GM23338 (cell line): Measurements from ENCODE around the gene TWF2. TPM values are rescaled to one million over a fixed set of nuclear protein-coding genes. Genes with fewer than 3 reads are reported as not detected.

ENCODE experiments used
- ATAC-seq: fragments of 200-7000 bp; cut with Tn5 transposase; 3 replicates; pipeline ENCODE4 v1.9.1; 2020
- DNase-seq: peaks from one replicate; pipeline ENCODE4 v3.0.0-alpha.2; 2015; ENCODE audit warnings: low spot score
- H2AFZ ChIP-seq: fragments of 200-600 bp; sonication (generic); 2 replicates; pipeline ENCODE4 v1.8.0; 2016; ENCODE audit warnings: antibody characterized with exemption, mild to moderate bottlenecking, moderate library complexity
- H3F3A ChIP-seq: fragments of 200-600 bp; sonication (generic); replicated peaks from 2 replicates; pipeline ENCODE4 v1.8.0; 2017; ENCODE audit warnings: antibody characterized with exemption, mixed run types, low read depth
- H3K27ac ChIP-seq: fragments of 200-600 bp; sonication (generic); 2 replicates; pipeline ENCODE4 v1.6.1; 2016; ENCODE audit warnings: low read depth
- H3K27me3 ChIP-seq: fragments of 200-600 bp; sonication (generic); 2 replicates; pipeline ENCODE4 v1.8.0; 2016; ENCODE audit warnings: mild to moderate bottlenecking, mixed run types, moderate library complexity; ENCODE audit not compliant: insufficient read depth
- H3K36me3 ChIP-seq: fragments of 200-600 bp; sonication (generic); 2 replicates; pipeline ENCODE4 v1.8.0; 2016; ENCODE audit warnings: mild to moderate bottlenecking; ENCODE audit not compliant: insufficient read depth
- H3K4me1 ChIP-seq: fragments of 200-600 bp; sonication (generic); 2 replicates; pipeline ENCODE4 v1.8.0; 2016; ENCODE audit warnings: mild to moderate bottlenecking, moderate library complexity; ENCODE audit not compliant: insufficient read depth
- H3K4me2 ChIP-seq: fragments of 200-600 bp; sonication (generic); 2 replicates; pipeline ENCODE4 v1.7.1; 2017; ENCODE audit warnings: mixed run types
- H3K4me3 ChIP-seq: fragments of 200-600 bp; sonication (generic); 2 replicates; pipeline ENCODE4 v1.6.1; 2016; ENCODE audit warnings: mixed run types
- H3K79me2 ChIP-seq: fragments of 200-600 bp; sonication (generic); replicated peaks from 2 replicates; pipeline ENCODE4 v1.8.0; 2017; ENCODE audit warnings: mild to moderate bottlenecking; ENCODE audit not compliant: insufficient read depth
- H3K9me2 ChIP-seq: fragments of 200-600 bp; sonication (generic); 2 replicates; pipeline ENCODE4 v1.8.0; 2017; ENCODE audit not compliant: insufficient read depth
- H4K20me1 ChIP-seq: fragments of 200-600 bp; sonication (generic); replicated peaks from 2 replicates; pipeline ENCODE4 v1.8.0; 2017; ENCODE audit warnings: mild to moderate bottlenecking; ENCODE audit not compliant: insufficient read depth
- H3K27ac Mint-ChIP-seq: 2 replicates; pipeline ENCODE4 v1.8.0; 2020; ENCODE audit warnings: inconsistent platforms, mild to moderate bottlenecking, moderate library complexity, mixed read lengths
- H3K27me3 Mint-ChIP-seq: 3 replicates; pipeline ENCODE4 v1.8.0; 2022; ENCODE audit warnings: low read depth, mild to moderate bottlenecking, moderate library complexity, mixed read lengths, inconsistent platforms; ENCODE audit not compliant: insufficient read depth, poor library complexity
- H3K36me3 Mint-ChIP-seq: 3 replicates; pipeline ENCODE4 v1.8.0; 2021; ENCODE audit warnings: low read depth, mild to moderate bottlenecking, inconsistent platforms, moderate library complexity, mixed read lengths
- H3K4me1 Mint-ChIP-seq: 3 replicates; pipeline ENCODE4 v1.8.0; 2020; ENCODE audit warnings: mild to moderate bottlenecking, inconsistent platforms, mixed read lengths
- H3K4me3 Mint-ChIP-seq: 3 replicates; pipeline ENCODE4 v1.8.0; 2021; ENCODE audit warnings: moderate library complexity, mild to moderate bottlenecking, inconsistent platforms, mixed read lengths
- H3K9me3 Mint-ChIP-seq: 3 replicates; pipeline ENCODE4 v1.8.0; 2020; ENCODE audit warnings: moderate library complexity, mild to moderate bottlenecking, inconsistent platforms, mixed read lengths
- CREB1 ChIP-seq: fragments of 250-450 bp; sonication (Bioruptor Pico); IDR thresholded peaks from 2 replicates; pipeline ENCODE4 v1.5.0; 2020; ENCODE audit warnings: low read depth, mild to moderate bottlenecking, moderate library complexity
- ETS1 ChIP-seq: IDR thresholded peaks from 2 replicates; pipeline ENCODE4 v1.6.1; 2016; ENCODE audit warnings: antibody characterized with exemption
- EZH2 ChIP-seq: fragments of 200-600 bp; sonication (generic); IDR thresholded peaks from one replicate; pipeline ENCODE4 v1.8.0; 2017; ENCODE audit warnings: antibody characterized with exemption, mild to moderate bottlenecking, low read depth; ENCODE audit not compliant: unreplicated experiment
- EZH2phosphoT487 ChIP-seq: fragments of 200-600 bp; sonication (generic); IDR thresholded peaks from one replicate; pipeline ENCODE4 v1.8.1; 2018; ENCODE audit warnings: antibody characterized with exemption; ENCODE audit not compliant: unreplicated experiment
- JUNB ChIP-seq: IDR thresholded peaks from one replicate; pipeline ENCODE4 v1.6.1; 2016; ENCODE audit warnings: antibody characterized with exemption; ENCODE audit not compliant: unreplicated experiment
- NANOG ChIP-seq: IDR thresholded peaks from 2 replicates; pipeline ENCODE4 v1.6.1; 2016; ENCODE audit warnings: antibody characterized with exemption, borderline replicate concordance
- POLR2AphosphoS5 ChIP-seq: IDR thresholded peaks from 2 replicates; pipeline ENCODE4 v1.6.1; 2016; ENCODE audit warnings: antibody characterized with exemption, low read depth
- REST ChIP-seq: IDR thresholded peaks from one replicate; pipeline ENCODE4 v1.6.1; 2018; ENCODE audit warnings: antibody characterized with exemption; ENCODE audit not compliant: unreplicated experiment
- STAT1 ChIP-seq: IDR thresholded peaks from one replicate; pipeline ENCODE4 v1.6.1; 2016; ENCODE audit warnings: antibody characterized with exemption; ENCODE audit not compliant: unreplicated experiment
- ZNF114 ChIP-seq: fragments of 250-450 bp; sonication (Bioruptor Pico); IDR thresholded peaks from 2 replicates; pipeline ENCODE4 v1.5.0; 2020; ENCODE audit warnings: mild to moderate bottlenecking, moderate library complexity
- ZNF331 ChIP-seq: fragments of 250-450 bp; sonication (Bioruptor Pico); IDR thresholded peaks from 2 replicates; pipeline ENCODE4 v1.5.0; 2020; ENCODE audit warnings: low read depth, mild to moderate bottlenecking, moderate library complexity
- polyA plus RNA-seq: library from polyadenylated mRNA; unstranded; fragments of >200 nt; fragmentation: Nextera tagmentation; extraction: Ambion mirVana; gene quantifications from 2 replicates; pipeline ENCODE4 v1.2.1, GENCODE V29; 2016
- total RNA-seq: library from RNA; depleted of rRNA; stranded (reverse); fragments of >200 nt; shearing (Covaris generic); gene quantifications from 2 replicates; pipeline ENCODE4 v1.2.3, GENCODE V29; 2014
- TF ChIP-seq, protein P1 (sequence below), 2 experiments: fragments of 200-600 bp in 1 of 2; sonication (generic) in 1 of 2; conservative IDR thresholded peaks; 2 replicates each; pipeline versions ENCODE4 v1.5.1 to v1.6.1; 2016 to 2017; ENCODE audit warnings: antibody characterized with exemption in 2 of 2, low read depth in 2 of 2, mild to moderate bottlenecking in 2 of 2, moderate library complexity in 1 of 2
- TF ChIP-seq, protein P2 (sequence below): fragments of 250-450 bp; sonication (Bioruptor Pico); IDR thresholded peaks from 2 replicates; pipeline ENCODE4 v1.5.0; 2020; ENCODE audit warnings: mild to moderate bottlenecking, moderate library complexity

Gene TWF2
- total and polyA plus RNA-seq, 2 experiments from 2014 or later: 38.9 to 120 TPM

- H3K27me3 ChIP-seq: no peaks in the 10 kb centered on the region
- no peaks in the 10 kb centered on the region for H3F3A ChIP-seq
- H2AFZ ChIP-seq: no peak overlapping the region
- DNase-seq (no peak), ATAC-seq (no peak)
- H3K4me2 ChIP-seq: no peak overlapping the region
- no peaks in the 10 kb centered on the region for H3K79me2 ChIP-seq
- H3K27ac ChIP-seq: no peak overlapping the region
- H3K9me3 Mint-ChIP-seq: no peaks in the 10 kb centered on the region
- H3K4me1 ChIP-seq: peaks cover 3% of the 10 kb centered on the region
- H3K27me3 Mint-ChIP-seq: peaks cover 15% of the 10 kb centered on the region
- no peaks in the 10 kb centered on the region for H4K20me1 ChIP-seq
- no peak overlapping the region for H3K27ac Mint-ChIP-seq
- H3K4me3 Mint-ChIP-seq: no peak overlapping the region
- no peaks in the 10 kb centered on the region for H3K9me2 ChIP-seq
- H3K36me3 Mint-ChIP-seq: no peaks in the 10 kb centered on the region; the same call in 2 of the 3 replicates
- H3K4me1 Mint-ChIP-seq: peaks cover 14% of the 10 kb centered on the region
- no peak overlapping the region for H3K4me3 ChIP-seq
- no peaks in the 10 kb centered on the region for H3K36me3 ChIP-seq
- TF ChIP-seq EZH2phosphoT487 (no peak), POLR2AphosphoS5 (no peak), NANOG (no peak), ZNF331 (CRISPR knock-in tag) (no peak), REST (no peak), JUNB (no peak), CREB1 (CRISPR knock-in tag) (no peak), ZNF114 (CRISPR knock-in tag) (no peak), STAT1 (no peak), ETS1 (no peak), EZH2 (no peak)
- TF ChIP-seq, protein P1, sequence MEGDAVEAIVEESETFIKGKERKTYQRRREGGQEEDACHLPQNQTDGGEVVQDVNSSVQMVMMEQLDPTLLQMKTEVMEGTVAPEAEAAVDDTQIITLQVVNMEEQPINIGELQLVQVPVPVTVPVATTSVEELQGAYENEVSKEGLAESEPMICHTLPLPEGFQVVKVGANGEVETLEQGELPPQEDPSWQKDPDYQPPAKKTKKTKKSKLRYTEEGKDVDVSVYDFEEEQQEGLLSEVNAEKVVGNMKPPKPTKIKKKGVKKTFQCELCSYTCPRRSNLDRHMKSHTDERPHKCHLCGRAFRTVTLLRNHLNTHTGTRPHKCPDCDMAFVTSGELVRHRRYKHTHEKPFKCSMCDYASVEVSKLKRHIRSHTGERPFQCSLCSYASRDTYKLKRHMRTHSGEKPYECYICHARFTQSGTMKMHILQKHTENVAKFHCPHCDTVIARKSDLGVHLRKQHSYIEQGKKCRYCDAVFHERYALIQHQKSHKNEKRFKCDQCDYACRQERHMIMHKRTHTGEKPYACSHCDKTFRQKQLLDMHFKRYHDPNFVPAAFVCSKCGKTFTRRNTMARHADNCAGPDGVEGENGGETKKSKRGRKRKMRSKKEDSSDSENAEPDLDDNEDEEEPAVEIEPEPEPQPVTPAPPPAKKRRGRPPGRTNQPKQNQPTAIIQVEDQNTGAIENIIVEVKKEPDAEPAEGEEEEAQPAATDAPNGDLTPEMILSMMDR (conservative IDR thresholded peaks at IDR 0.05; ENCODE audit: low read depth in 2 of 2): no peak
- TF ChIP-seq, protein P2, sequence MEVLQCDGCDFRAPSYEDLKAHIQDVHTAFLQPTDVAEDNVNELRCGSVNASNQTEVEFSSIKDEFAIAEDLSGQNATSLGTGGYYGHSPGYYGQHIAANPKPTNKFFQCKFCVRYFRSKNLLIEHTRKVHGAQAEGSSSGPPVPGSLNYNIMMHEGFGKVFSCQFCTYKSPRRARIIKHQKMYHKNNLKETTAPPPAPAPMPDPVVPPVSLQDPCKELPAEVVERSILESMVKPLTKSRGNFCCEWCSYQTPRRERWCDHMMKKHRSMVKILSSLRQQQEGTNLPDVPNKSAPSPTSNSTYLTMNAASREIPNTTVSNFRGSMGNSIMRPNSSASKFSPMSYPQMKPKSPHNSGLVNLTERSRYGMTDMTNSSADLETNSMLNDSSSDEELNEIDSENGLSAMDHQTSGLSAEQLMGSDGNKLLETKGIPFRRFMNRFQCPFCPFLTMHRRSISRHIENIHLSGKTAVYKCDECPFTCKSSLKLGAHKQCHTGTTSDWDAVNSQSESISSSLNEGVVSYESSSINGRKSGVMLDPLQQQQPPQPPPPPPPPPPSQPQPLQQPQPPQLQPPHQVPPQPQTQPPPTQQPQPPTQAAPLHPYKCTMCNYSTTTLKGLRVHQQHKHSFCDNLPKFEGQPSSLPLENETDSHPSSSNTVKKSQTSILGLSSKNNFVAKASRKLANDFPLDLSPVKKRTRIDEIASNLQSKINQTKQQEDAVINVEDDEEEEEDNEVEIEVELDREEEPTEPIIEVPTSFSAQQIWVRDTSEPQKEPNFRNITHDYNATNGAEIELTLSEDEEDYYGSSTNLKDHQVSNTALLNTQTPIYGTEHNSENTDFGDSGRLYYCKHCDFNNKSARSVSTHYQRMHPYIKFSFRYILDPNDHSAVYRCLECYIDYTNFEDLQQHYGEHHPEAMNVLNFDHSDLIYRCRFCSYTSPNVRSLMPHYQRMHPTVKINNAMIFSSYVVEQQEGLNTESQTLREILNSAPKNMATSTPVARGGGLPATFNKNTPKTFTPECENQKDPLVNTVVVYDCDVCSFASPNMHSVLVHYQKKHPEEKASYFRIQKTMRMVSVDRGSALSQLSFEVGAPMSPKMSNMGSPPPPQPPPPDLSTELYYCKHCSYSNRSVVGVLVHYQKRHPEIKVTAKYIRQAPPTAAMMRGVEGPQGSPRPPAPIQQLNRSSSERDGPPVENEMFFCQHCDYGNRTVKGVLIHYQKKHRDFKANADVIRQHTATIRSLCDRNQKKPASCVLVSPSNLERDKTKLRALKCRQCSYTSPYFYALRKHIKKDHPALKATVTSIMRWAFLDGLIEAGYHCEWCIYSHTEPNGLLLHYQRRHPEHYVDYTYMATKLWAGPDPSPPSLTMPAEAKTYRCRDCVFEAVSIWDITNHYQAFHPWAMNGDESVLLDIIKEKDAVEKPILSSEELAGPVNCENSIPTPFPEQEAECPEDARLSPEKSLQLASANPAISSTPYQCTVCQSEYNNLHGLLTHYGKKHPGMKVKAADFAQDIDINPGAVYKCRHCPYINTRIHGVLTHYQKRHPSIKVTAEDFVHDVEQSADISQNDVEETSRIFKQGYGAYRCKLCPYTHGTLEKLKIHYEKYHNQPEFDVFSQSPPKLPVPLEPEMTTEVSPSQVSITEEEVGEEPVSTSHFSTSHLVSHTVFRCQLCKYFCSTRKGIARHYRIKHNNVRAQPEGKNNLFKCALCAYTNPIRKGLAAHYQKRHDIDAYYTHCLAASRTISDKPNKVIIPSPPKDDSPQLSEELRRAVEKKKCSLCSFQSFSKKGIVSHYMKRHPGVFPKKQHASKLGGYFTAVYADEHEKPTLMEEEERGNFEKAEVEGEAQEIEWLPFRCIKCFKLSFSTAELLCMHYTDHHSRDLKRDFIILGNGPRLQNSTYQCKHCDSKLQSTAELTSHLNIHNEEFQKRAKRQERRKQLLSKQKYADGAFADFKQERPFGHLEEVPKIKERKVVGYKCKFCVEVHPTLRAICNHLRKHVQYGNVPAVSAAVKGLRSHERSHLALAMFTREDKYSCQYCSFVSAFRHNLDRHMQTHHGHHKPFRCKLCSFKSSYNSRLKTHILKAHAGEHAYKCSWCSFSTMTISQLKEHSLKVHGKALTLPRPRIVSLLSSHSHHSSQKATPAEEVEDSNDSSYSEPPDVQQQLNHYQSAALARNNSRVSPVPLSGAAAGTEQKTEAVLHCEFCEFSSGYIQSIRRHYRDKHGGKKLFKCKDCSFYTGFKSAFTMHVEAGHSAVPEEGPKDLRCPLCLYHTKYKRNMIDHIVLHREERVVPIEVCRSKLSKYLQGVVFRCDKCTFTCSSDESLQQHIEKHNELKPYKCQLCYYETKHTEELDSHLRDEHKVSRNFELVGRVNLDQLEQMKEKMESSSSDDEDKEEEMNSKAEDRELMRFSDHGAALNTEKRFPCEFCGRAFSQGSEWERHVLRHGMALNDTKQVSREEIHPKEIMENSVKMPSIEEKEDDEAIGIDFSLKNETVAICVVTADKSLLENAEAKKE: no peak
Measured at GRCh38 chr3:52221563-52222318, 17.2 kb downstream of the TWF2 start.
